Measurements from ENCODE around the gene FN1.

- TF ChIP-seq CTCF (IDR thresholded peaks at IDR 0.05; ENCODE audit: borderline replicate concordance, extremely low read depth, low read length, poor library complexity, severe bottlenecking) (no peak), EZH2 (IDR thresholded peaks at IDR 0.05; ENCODE audit: borderline replicate concordance, low read depth, low read length, severe bottlenecking) (no peak)
These were observed 38.1 kb downstream of the FN1 start for GRCh38 chr2:215397632-215398341.
